Liver (tissue), 9 donors: ENCODE results near the gene CNIH3. TPM values are rescaled to one million over a fixed set of nuclear protein-coding genes. Genes with fewer than 3 reads are reported as not detected.

ENCODE experiments used
- DNase-seq: peaks from one replicate; pipeline ENCODE4 v3.0.0-alpha.2; 2017; ENCODE audit warnings: low spot score
- H3K27ac ChIP-seq, 2 donors: one replicate each; pipeline ENCODE4 v1.7.0; 2013; ENCODE audit warnings: inconsistent platforms in 2 of 2, low read length in 2 of 2, control low read depth in 1 of 2, low read depth in 1 of 2, mild to moderate bottlenecking in 1 of 2
- H3K27me3 ChIP-seq, 4 donors: one replicate each; pipeline versions ENCODE4 v1.6.1 to v1.7.0; 2013; ENCODE audit warnings: low read length in 3 of 4, inconsistent platforms in 1 of 4, mild to moderate bottlenecking in 1 of 4, moderate library complexity in 1 of 4; ENCODE audit not compliant: control insufficient read depth in 4 of 4, insufficient read depth in 4 of 4
- H3K36me3 ChIP-seq, 4 donors: one replicate each; pipeline versions ENCODE4 v1.6.1 to v1.7.0; 2013; ENCODE audit warnings: low read length in 3 of 4, mild to moderate bottlenecking in 3 of 4, low read depth in 1 of 4, moderate library complexity in 1 of 4; ENCODE audit not compliant: control insufficient read depth in 4 of 4, insufficient read depth in 3 of 4
- H3K4me1 ChIP-seq, 4 donors: one replicate each; pipeline versions ENCODE4 v1.6.1 to v1.7.0; 2013; ENCODE audit warnings: low read length in 3 of 4, mild to moderate bottlenecking in 3 of 4, moderate library complexity in 1 of 4; ENCODE audit not compliant: control insufficient read depth in 4 of 4, insufficient read depth in 4 of 4
- H3K4me3 ChIP-seq, 3 donors: one replicate each; pipeline versions ENCODE4 v1.6.1 to v1.7.0; 2013; ENCODE audit warnings: low read length in 3 of 3, control low read depth in 1 of 3, low read depth in 1 of 3, mild to moderate bottlenecking in 1 of 3
- H3K9ac ChIP-seq, 2 donors: one replicate each; pipeline ENCODE4 v1.7.0; 2013; ENCODE audit warnings: low read length in 2 of 2, mild to moderate bottlenecking in 2 of 2, moderate library complexity in 2 of 2, control low read depth in 1 of 2, low read depth in 1 of 2
- H3K9me3 ChIP-seq, 4 donors: one replicate each; pipeline versions ENCODE4 v1.6.1 to v1.7.0; 2013; ENCODE audit warnings: low read length in 3 of 4; ENCODE audit not compliant: control insufficient read depth in 4 of 4
- ATF3 ChIP-seq: IDR thresholded peaks from 2 replicates; pipeline ENCODE4 v1.6.1; 2016; ENCODE audit warnings: antibody characterized with exemption
- CTCF ChIP-seq: fragments of 150-350 bp; IDR thresholded peaks from 2 replicates; pipeline ENCODE4 v1.5.1; 2017; ENCODE audit warnings: improper control_type of control experiment, low read depth, low read length; ENCODE audit not compliant: missing input control
- GABPA ChIP-seq, 2 donors: IDR thresholded peaks in 1 of 2; conservative IDR thresholded peaks in 1 of 2; 2 replicates each; pipeline ENCODE4 v1.6.1; 2016; ENCODE audit warnings: antibody characterized with exemption in 2 of 2, mild to moderate bottlenecking in 1 of 2, moderate library complexity in 1 of 2
- HNF4A ChIP-seq, 2 donors: conservative IDR thresholded peaks; 2 replicates each; pipeline ENCODE4 v1.6.1; 2016; ENCODE audit warnings: antibody characterized with exemption in 2 of 2, mild to moderate bottlenecking in 2 of 2
- JUND ChIP-seq, 2 donors: IDR thresholded peaks; 2 replicates each; pipeline ENCODE4 v1.6.1; 2016; ENCODE audit warnings: antibody characterized with exemption in 2 of 2
- MAX ChIP-seq: IDR thresholded peaks from 2 replicates; pipeline ENCODE4 v1.6.1; 2016; ENCODE audit warnings: antibody characterized with exemption
- NR2F2 ChIP-seq: IDR thresholded peaks from 2 replicates; pipeline ENCODE4 v1.6.1; 2016; ENCODE audit warnings: antibody characterized with exemption
- RAD21 ChIP-seq, 2 donors: IDR thresholded peaks; 2 replicates each; pipeline ENCODE4 v1.6.1; 2016; ENCODE audit warnings: antibody characterized with exemption in 2 of 2, mild to moderate bottlenecking in 2 of 2
- RXRA ChIP-seq, 2 donors: IDR thresholded peaks; 2 replicates each; pipeline ENCODE4 v1.6.1; 2017 to 2018; ENCODE audit warnings: antibody characterized with exemption in 2 of 2, mild to moderate bottlenecking in 1 of 2
- TAF1 ChIP-seq: conservative IDR thresholded peaks from 2 replicates; pipeline ENCODE4 v1.6.1; 2016; ENCODE audit warnings: antibody characterized with exemption, mild to moderate bottlenecking
- YY1 ChIP-seq: IDR thresholded peaks from 2 replicates; pipeline ENCODE4 v1.6.1; 2016; ENCODE audit warnings: antibody characterized with exemption, mild to moderate bottlenecking
- ZBTB33 ChIP-seq: IDR thresholded peaks from 2 replicates; pipeline ENCODE4 v1.6.1; 2016; ENCODE audit warnings: antibody characterized with exemption
- WGBS: extraction: QIAGEN DNeasy Blood & Tissue Kit; methylation state at CpG from one replicate; pipeline ENCODE4 v1.1.7; 2013; 5-methylcytosine and 5-hydroxymethylcytosine counted together
- polyA plus RNA-seq, 2 donors: library from polyadenylated mRNA; stranded (reverse) in 1 of 2; unstranded in 1 of 2; fragments of 200-250 nt in 1 of 2; fragments of >200 nt in 1 of 2; fragmentation: Nextera tagmentation in 1 of 2; extraction: Ambion mirVana in 1 of 2; gene quantifications; one replicate each; pipeline versions ENCODE4 v1.2.1 to v1.2.3, GENCODE V29; 2013 to 2015
- total RNA-seq, 2 donors: library from RNA; depleted of rRNA; stranded (reverse); fragments of >200 nt; gene quantifications; one replicate each; pipeline ENCODE4 v1.2.3, GENCODE V29; 2014
- donor health status: healthy.
- donor health status: healthy.
- donor health status: healthy.
- donor health status: healthy.
- donor health status: healthy.

Gene CNIH3
- total and polyA plus RNA-seq, 4 donors, result 0.39 to 1.0 (median 0.93) TPM

GRCh38 chr1:224623743-224624333 is 7.7 kb downstream of the CNIH3 start:
- H3K4me3 ChIP-seq, result no peak overlapping the region
- H3K27ac ChIP-seq, result no peak overlapping the region
- TF ChIP-seq HNF4A (conservative IDR thresholded peaks at IDR 0.05) (no peak), RAD21 (IDR thresholded peaks at IDR 0.05) (no peak), ZBTB33 (no peak)
- no peaks in the 10 kb centered on the region for H3K9me3 ChIP-seq
- no peaks in the 10 kb centered on the region for H3K4me1 ChIP-seq
- no peak for DNase-seq
- H3K27me3 ChIP-seq, result peaks cover 0 to 5% (median 2%) of the 10 kb centered on the region in 4 donors
- H3K36me3 ChIP-seq, result no peaks in the 10 kb centered on the region
- H3K9ac ChIP-seq, result no peak overlapping the region
- 44% methylated on average over 7 of the region's 7 CpGs for WGBS

GRCh38 chr1:224624432-224624831 is 8.3 kb downstream of the CNIH3 start:
- TF ChIP-seq MAX (no peak), RXRA (IDR thresholded peaks at IDR 0.05) (no peak), JUND (IDR thresholded peaks at IDR 0.05) (no peak), GABPA (IDR thresholded peaks at IDR 0.05 in 1 of 2, conservative IDR thresholded peaks at IDR 0.05 in 1 of 2) (no peak), ATF3 (no peak), YY1 (no peak), NR2F2 (no peak), TAF1 (no peak), HNF4A (conservative IDR thresholded peaks at IDR 0.05) (no peak), RAD21 (IDR thresholded peaks at IDR 0.05) (no peak), CTCF (no peak), ZBTB33 (no peak)
- no peak for DNase-seq
- no peaks in the 10 kb centered on the region for H3K9me3 ChIP-seq
- H3K27ac ChIP-seq, result no peak overlapping the region
- no peaks in the 10 kb centered on the region for H3K36me3 ChIP-seq
- H3K4me3 ChIP-seq, result no peak overlapping the region
- 92% methylated on average over 4 of the region's 4 CpGs for WGBS
- peaks cover 0 to under 1% (median 0%) of the 10 kb centered on the region in 4 donors for H3K27me3 ChIP-seq
- H3K4me1 ChIP-seq, result no peaks in the 10 kb centered on the region
- no peak overlapping the region for H3K9ac ChIP-seq
